ENCODE results near the gene F13A1.

GRCh38 chr6:6317386-6317785 is 3.1 kb downstream of the F13A1 start:
- TF ChIP-seq ZNF341 (tag by site-specific recombination; IDR thresholded peaks at IDR 0.05; ENCODE audit: low read depth) (no peak), CTCF (tag by site-specific recombination; IDR thresholded peaks at IDR 0.05) (no peak), ZNF426 (tag by site-specific recombination; IDR thresholded peaks at IDR 0.05) (no peak), REST (tag by site-specific recombination; IDR thresholded peaks at IDR 0.05) (no peak), SP2 (tag by site-specific recombination; IDR thresholded peaks at IDR 0.05) (no peak), SP7 (tag by site-specific recombination; IDR thresholded peaks at IDR 0.05) (no peak), ZNF513 (tag by site-specific recombination; IDR thresholded peaks at IDR 0.05) (no peak)
